Spinal cord (tissue), 10 donors: ENCODE results near the gene KLF18. TPM values are rescaled to one million over a fixed set of nuclear protein-coding genes. Genes with fewer than 3 reads are reported as not detected.
"Not testable (repeated sequence)": the region's sequence is repeated elsewhere in the genome, so short reads cannot be mapped to it uniquely, and the experiment has no call there.

Source experiments
- DNase-seq, 6 donors: peaks; one replicate each; pipeline versions ENCODE4 v3.0.0 to v3.0.0-alpha.2; 2013 to 2015; ENCODE audit warnings: low spot score in 6 of 6, low read depth in 4 of 6
- H3K27ac ChIP-seq: one replicate; pipeline ENCODE4 v1.5.1; 2013; ENCODE audit warnings: low read depth, low read length, control low read depth
- H3K27me3 ChIP-seq: one replicate; pipeline ENCODE4 v1.6.1; 2013; ENCODE audit warnings: low read length; ENCODE audit not compliant: control insufficient read depth, insufficient read depth
- H3K36me3 ChIP-seq: one replicate; pipeline ENCODE4 v1.6.1; 2013; ENCODE audit warnings: low read length; ENCODE audit not compliant: control insufficient read depth, insufficient read depth
- H3K4me1 ChIP-seq: one replicate; pipeline ENCODE4 v1.6.1; 2013; ENCODE audit warnings: low read length; ENCODE audit not compliant: control insufficient read depth, insufficient read depth
- H3K4me3 ChIP-seq: one replicate; pipeline ENCODE4 v1.5.1; 2013; ENCODE audit warnings: low read depth, low read length, control low read depth
- H3K9me3 ChIP-seq: one replicate; pipeline ENCODE4 v1.6.1; 2013; ENCODE audit warnings: low read length; ENCODE audit not compliant: control insufficient read depth, insufficient read depth
- WGBS: methylation state at CpG from one replicate; pipeline ENCODE4 v1.1.5; 2013; ENCODE audit warnings: missing lambda C conversion rate; ENCODE audit not compliant: insufficient coverage; 5-methylcytosine and 5-hydroxymethylcytosine counted together
- polyA plus RNA-seq, 2 donors: library from polyadenylated mRNA; unstranded; fragments of 120-200 nt; gene quantifications; one replicate each; pipeline ENCODE4 v1.2.1, GENCODE V29; 2013; ENCODE audit not compliant: insufficient read length in 2 of 2
- total RNA-seq, 2 donors: library from RNA; depleted of rRNA in 1 of 2; stranded (reverse); fragments of 120-200 nt in 1 of 2; fragments of >200 nt in 1 of 2; gene quantifications; one replicate each; pipeline versions ENCODE4 v1.2.3 to v1.2.4, GENCODE V29; 2013 to 2014
- donor health status: healthy.

KLF18 gene
- total and polyA plus RNA-seq, 4 donors, result not detected

GRCh38 chr1:44129616-44130500 is 11.6 kb downstream of the KLF18 start:
- H3K36me3 ChIP-seq, result no peaks in the 10 kb centered on the region
- no peaks in the 10 kb centered on the region for H3K27me3 ChIP-seq
- H3K9me3 ChIP-seq, result no peaks in the 10 kb centered on the region
- no peaks in the 10 kb centered on the region for H3K4me1 ChIP-seq
- no peak for DNase-seq
- no peak overlapping the region for H3K27ac ChIP-seq
- WGBS, result 92% methylated on average over 16 of the region's 16 CpGs
- H3K4me3 ChIP-seq, result no peak overlapping the region

GRCh38 chr1:44120398-44120949 is 21.0 kb downstream of the KLF18 start:
- Histone ChIP-seq H3K27me3 (no peaks in the 10 kb centered on the region), H3K9me3 (no peaks in the 10 kb centered on the region), H3K4me1 (no peaks in the 10 kb centered on the region), H3K4me3 (no peak overlapping the region), H3K27ac (no peak overlapping the region), H3K36me3 (no peaks in the 10 kb centered on the region)
- WGBS, result 69% methylated on average over 3 of the region's 5 CpGs
- no peak for DNase-seq

GRCh38 chr1:44119525-44119924 is 21.9 kb downstream of the KLF18 start:
- Histone ChIP-seq H3K4me1 (no peaks in the 10 kb centered on the region), H3K27ac (no peak overlapping the region), H3K36me3 (no peaks in the 10 kb centered on the region), H3K27me3 (no peaks in the 10 kb centered on the region), H3K4me3 (no peak overlapping the region), H3K9me3 (no peaks in the 10 kb centered on the region)
- DNase-seq, result no peak
- 70% methylated on average over 6 of the region's 6 CpGs for WGBS

GRCh38 chr1:44118682-44119081 is 22.7 kb downstream of the KLF18 start, which contains the start of gene KLF17:
TSS of gene KLF17 (plus strand) at chr1:44118821. CDS start at chr1:44118908, 87 bp downstream.
- no peaks in the 10 kb centered on the region for H3K4me1 ChIP-seq
- WGBS, result over 99% methylated on average over 23 of the region's 25 CpGs

GRCh38 chr1:44117272-44117671 is 24.2 kb downstream of the KLF18 start:
- not testable (repeated sequence) for H3K9me3 ChIP-seq, H3K27me3 ChIP-seq, H3K4me3 ChIP-seq, DNase-seq, H3K27ac ChIP-seq, H3K4me1 ChIP-seq, H3K36me3 ChIP-seq
- WGBS, result 99% methylated on average over 9 of the region's 10 CpGs

More at GRCh38 chr1:44118682-44119081, 22.7 kb downstream of the KLF18 start, which contains the start of gene KLF17:
- no peak within 1 kb of the TSS for H3K27ac ChIP-seq
- H3K36me3 ChIP-seq, result no peaks in the 10 kb centered on the region
- no peak within 1 kb of the TSS for H3K4me3 ChIP-seq
- no peaks in the 10 kb centered on the region for H3K9me3 ChIP-seq
- DNase-seq, result no peak
- no peaks in the 10 kb centered on the region for H3K27me3 ChIP-seq

GRCh38 chr1:44114098-44114497 is 27.3 kb downstream of the KLF18 start:
- H3K4me3 ChIP-seq, result no peak overlapping the region
- H3K27me3 ChIP-seq, result no peaks in the 10 kb centered on the region
- DNase-seq, result no peak
- WGBS, result 44% methylated on average over 2 of the region's 7 CpGs
- no peaks in the 10 kb centered on the region for H3K9me3 ChIP-seq
- no peak overlapping the region for H3K27ac ChIP-seq
- no peaks in the 10 kb centered on the region for H3K4me1 ChIP-seq
- no peaks in the 10 kb centered on the region for H3K36me3 ChIP-seq

GRCh38 chr1:44113095-44113609 is 28.3 kb downstream of the KLF18 start:
- Histone ChIP-seq H3K4me1 (no peaks in the 10 kb centered on the region), H3K36me3 (no peaks in the 10 kb centered on the region), H3K9me3 (no peaks in the 10 kb centered on the region), H3K27me3 (no peaks in the 10 kb centered on the region), H3K27ac (no peak overlapping the region), H3K4me3 (no peak overlapping the region)
- WGBS, result 73% methylated on average over 2 of the region's 2 CpGs
- no peak for DNase-seq

GRCh38 chr1:44112486-44112885 is 28.9 kb downstream of the KLF18 start:
- no CpG with 5 or more reads among the region's 3 CpGs for WGBS
- no peaks in the 10 kb centered on the region for H3K4me1 ChIP-seq
- no peaks in the 10 kb centered on the region for H3K36me3 ChIP-seq
- H3K9me3 ChIP-seq, result no peaks in the 10 kb centered on the region
- H3K27me3 ChIP-seq, result no peaks in the 10 kb centered on the region
- no peak overlapping the region for H3K27ac ChIP-seq
- no peak for DNase-seq
- no peak overlapping the region for H3K4me3 ChIP-seq

- H3K27me3 ChIP-seq, result no peaks in the 10 kb centered on the region
- DNase-seq, result no peak
- no peaks in the 10 kb centered on the region for H3K4me1 ChIP-seq
- no peaks in the 10 kb centered on the region for H3K9me3 ChIP-seq
- no peak overlapping the region for H3K27ac ChIP-seq
- no peaks in the 10 kb centered on the region for H3K36me3 ChIP-seq
- no CpG with 5 or more reads among the region's 4 CpGs for WGBS
- no peak overlapping the region for H3K4me3 ChIP-seq
Observed at GRCh38 chr1:44111861-44112260, 29.6 kb downstream of the KLF18 start.
